ENCODE data around the gene HPDL. TPM values are rescaled to one million over a fixed set of nuclear protein-coding genes. Genes with fewer than 3 reads are reported as not detected.

The HPDL gene
- total and polyA plus RNA-seq, 10 of the 15 experiments (the other 5 are each of a cell fraction or from before 2014, with no cell fraction given): 1.3 to 75.5 (median 31.8) TPM

GRCh38 chr1:45351508-45351907 is 24.8 kb downstream of the HPDL start:
- POLR2A ChIA-PET: interaction anchor here (0.8 to 1.1 kb wide), 2 partner anchors 11 to 143 kb away, joined by 3 read pairs; partner anchors contain the start of gene MUTYH
- CTCF ChIA-PET: interaction anchor here (0.7 kb wide), 1 partner anchor 142 kb away, joined by 3 read pairs; no protein-coding TSS in a partner anchor
- Histone ChIP-seq H3K27ac (ENCODE audit: control insufficient read depth, insufficient read depth) (no peak overlapping the region), H3K36me3 (ENCODE audit: control insufficient read depth in 2 of 2, insufficient read depth in 2 of 2, low read length in 1 of 2) (peaks cover 0 to 6% of the 10 kb centered on the region in 2 experiments; a peak in 2 of 4 replicates), H3K4me3 (no peak overlapping the region), H3K4me2 (ENCODE audit: control insufficient read depth, insufficient read depth) (no peak overlapping the region), H3K9me3 (replicated peaks; ENCODE audit: control insufficient read depth, insufficient read depth, low read length) (no peaks in the 10 kb centered on the region), H3K79me2 (ENCODE audit: control insufficient read depth, insufficient read depth, low read length) (no peaks in the 10 kb centered on the region), H4K20me1 (ENCODE audit: control insufficient read depth, insufficient read depth) (no peaks in the 10 kb centered on the region), H3K27me3 (replicated peaks in 1 of 2; ENCODE audit: control insufficient read depth in 2 of 2, insufficient read depth in 2 of 2, low read length in 1 of 2) (no peaks in the 10 kb centered on the region), H2AFZ (ENCODE audit: control insufficient read depth, low read depth, low read length) (no peak overlapping the region), H3K9ac (ENCODE audit: control insufficient read depth, insufficient read depth, low read length) (no peak overlapping the region), H3K4me1 (ENCODE audit: control insufficient read depth, insufficient read depth, low read length) (no peaks in the 10 kb centered on the region)
- BruUV-seq (replicated peaks): no TSS peak
- ATAC-seq (no peak), DNase-seq (ENCODE audit: low read depth, low spot score) (no peak), FAIRE-seq (no peak)
- in situ Hi-C loops (cut with MboI) (loop anchor here (10.0 kb wide), 1 partner anchor 213 kb away; no protein-coding TSS in a partner anchor), intact Hi-C loops (cut with micrococcal nuclease; ENCODE audit: unreplicated experiment) (no loop called here)
- TF ChIP-seq KAT2A (conservative IDR thresholded peaks at IDR 0.05; ENCODE audit: control insufficient read depth, low read depth, low read length): no peak
- no peak for TF ChIP-seq MYB (IDR thresholded peaks at IDR 0.05; ENCODE audit: borderline replicate concordance, low read depth, low read length)
- no peak for TF ChIP-seq TARDBP (IDR thresholded peaks at IDR 0.05; ENCODE audit: borderline replicate concordance)
- TF ChIP-seq NKRF (conservative IDR thresholded peaks at IDR 0.05): no peak
- no peak for TF ChIP-seq CBX5 (IDR thresholded peaks at IDR 0.05; ENCODE audit: low read depth)
- no peak for TF ChIP-seq BCL11A (IDR thresholded peaks at IDR 0.05; ENCODE audit: low read depth, low read length)
- TF ChIP-seq NR2F1 (conservative IDR thresholded peaks at IDR 0.05): no peak
- no peak for TF ChIP-seq REST (IDR thresholded peaks at IDR 0.05; ENCODE audit: low read depth, low read length)
- no peak for TF ChIP-seq RAD51 (IDR thresholded peaks at IDR 0.05)
- TF ChIP-seq BCLAF1 (IDR thresholded peaks at IDR 0.05): no peak
- TF ChIP-seq GABPA (IDR thresholded peaks at IDR 0.05; ENCODE audit: low read depth): no peak
- no peak for TF ChIP-seq YY1 (IDR thresholded peaks at IDR 0.05; ENCODE audit: low read depth, low read length)
- no peak for TF ChIP-seq IRF3 (IDR thresholded peaks at IDR 0.05)
- TF ChIP-seq ZBED1 (IDR thresholded peaks at IDR 0.05; ENCODE audit: borderline replicate concordance): no peak
- SMC1A ChIA-PET (ENCODE audit: uncharacterized antibody, unreplicated experiment): interaction anchor here (2.3 kb wide), 1 partner anchor 11 kb away, joined by 7 read pairs; the partner anchor contains the start of genes MUTYH and TOE1
- RAD21 ChIA-PET (ENCODE audit: unreplicated experiment): interaction anchor here (1.4 to 2.1 kb wide), 2 partner anchors 11 to 141 kb away, joined by 4 to 7 read pairs; partner anchors contain the start of genes MUTYH and TOE1
- WGBS (ENCODE audit: insufficient coverage, insufficient replicate concordance, low lambda C conversion rate, missing lambda C conversion rate): 78% methylated on average over 5 of the region's 5 CpGs
